ENCODE measurements around the gene OSMR. TPM values are rescaled to one million over a fixed set of nuclear protein-coding genes. Genes with fewer than 3 reads are reported as not detected.
A peak's percentile ranks its signal among the peaks of the same experiment; 100 is the strongest.

OSMR gene
- polyA plus RNA-seq (ENCODE audit: insufficient read length in 4 of 4): 10 to 100 TPM in 1 of 4 donors, 1 to 10 TPM in 3; 8.8 to 20.0 (median 9.6) TPM

DNA sequence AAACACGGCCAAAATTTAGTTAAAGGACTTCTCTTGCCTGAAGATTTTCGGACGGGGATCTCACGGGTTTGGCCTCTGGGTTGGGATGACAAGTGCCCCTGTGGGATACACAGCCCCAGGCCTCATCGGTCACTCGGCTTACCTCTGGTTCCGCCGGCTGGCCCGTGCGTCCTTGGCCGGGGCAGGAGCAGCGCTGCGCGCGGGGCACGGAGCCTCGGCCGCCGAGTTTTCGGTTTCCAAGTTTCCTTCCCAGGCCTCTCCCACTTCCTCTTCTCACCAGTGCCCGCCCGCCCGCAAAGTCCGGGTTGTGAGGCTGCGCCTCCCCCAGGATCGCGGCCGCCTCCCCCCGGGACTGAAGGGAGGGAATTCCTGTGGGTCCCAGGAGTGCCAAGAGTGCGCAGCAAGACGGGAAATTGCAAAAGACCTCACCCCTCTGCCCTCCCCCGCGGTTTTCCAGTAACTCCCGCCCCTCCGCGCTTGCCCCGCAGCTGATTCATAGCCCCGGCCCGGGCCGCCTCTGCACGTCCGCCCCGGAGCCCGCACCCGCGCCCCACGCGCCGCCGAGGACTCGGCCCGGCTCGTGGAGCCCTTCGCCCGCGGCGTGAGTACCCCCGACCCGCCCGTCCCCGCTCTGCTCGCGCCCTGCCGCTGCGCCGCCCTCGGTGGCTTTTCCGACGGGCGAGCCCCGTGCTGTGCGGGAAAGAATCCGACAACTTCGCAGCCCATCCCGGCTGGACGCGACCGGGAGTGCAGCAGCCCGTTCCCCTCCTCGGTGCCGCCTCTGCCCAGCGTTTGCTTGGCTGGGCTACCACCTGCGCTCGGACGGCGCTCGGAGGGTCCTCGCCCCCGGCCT is at the start of gene OSMR:
OSMR (plus strand) TSS at position 487 of the 853 bp plus-strand sequence. CDS start 23,033 bp downstream, outside the sequence.
- DNase-seq (ENCODE audit: low read depth in 4 of 4, low spot score in 3 of 4): peak in 3 of 4 donors; percentile 50 to 58 (median 57)

DNA sequence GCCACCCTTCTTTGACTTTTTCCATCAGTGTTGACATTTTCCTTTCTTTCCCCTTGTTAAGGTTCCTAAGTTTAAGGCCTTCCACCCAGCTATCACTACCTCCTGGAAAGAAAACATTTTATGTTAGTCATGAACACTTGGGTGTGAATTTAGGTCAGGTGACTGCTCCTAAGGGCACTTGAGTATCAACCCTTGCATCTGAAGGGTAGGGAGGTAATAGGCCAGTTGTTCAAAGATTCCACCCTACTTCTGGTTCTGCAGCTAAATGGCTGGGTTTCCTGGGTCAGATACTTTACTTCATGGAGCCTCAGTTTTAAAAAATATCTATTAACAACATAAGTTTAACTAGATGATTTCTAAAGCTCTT is 49.1 kb upstream of the OSMR start:
- no peak for DNase-seq (ENCODE audit: low read depth in 4 of 4, low spot score in 3 of 4)

DNA sequence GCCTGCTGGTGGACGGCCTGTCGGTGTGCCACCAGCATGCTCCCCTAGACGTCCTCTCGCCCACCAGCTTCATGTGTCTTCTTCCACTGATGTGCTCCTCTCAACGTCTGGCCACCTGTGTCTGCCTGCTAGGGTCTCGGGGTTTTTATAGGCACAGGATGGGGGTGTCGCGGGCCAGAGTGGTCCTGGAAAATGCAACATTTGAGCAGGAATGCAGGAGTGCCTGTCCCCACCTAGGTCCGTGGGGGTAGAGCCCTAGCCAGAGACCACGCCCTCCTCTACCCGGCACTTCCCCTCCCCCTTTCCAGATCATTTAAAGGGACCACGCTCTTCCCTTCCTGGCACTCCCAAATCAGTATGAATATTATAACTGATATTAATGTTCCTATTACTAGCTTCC is 48.0 kb upstream of the OSMR start:
- no peak for DNase-seq (ENCODE audit: low read depth in 4 of 4, low spot score in 3 of 4)

DNA sequence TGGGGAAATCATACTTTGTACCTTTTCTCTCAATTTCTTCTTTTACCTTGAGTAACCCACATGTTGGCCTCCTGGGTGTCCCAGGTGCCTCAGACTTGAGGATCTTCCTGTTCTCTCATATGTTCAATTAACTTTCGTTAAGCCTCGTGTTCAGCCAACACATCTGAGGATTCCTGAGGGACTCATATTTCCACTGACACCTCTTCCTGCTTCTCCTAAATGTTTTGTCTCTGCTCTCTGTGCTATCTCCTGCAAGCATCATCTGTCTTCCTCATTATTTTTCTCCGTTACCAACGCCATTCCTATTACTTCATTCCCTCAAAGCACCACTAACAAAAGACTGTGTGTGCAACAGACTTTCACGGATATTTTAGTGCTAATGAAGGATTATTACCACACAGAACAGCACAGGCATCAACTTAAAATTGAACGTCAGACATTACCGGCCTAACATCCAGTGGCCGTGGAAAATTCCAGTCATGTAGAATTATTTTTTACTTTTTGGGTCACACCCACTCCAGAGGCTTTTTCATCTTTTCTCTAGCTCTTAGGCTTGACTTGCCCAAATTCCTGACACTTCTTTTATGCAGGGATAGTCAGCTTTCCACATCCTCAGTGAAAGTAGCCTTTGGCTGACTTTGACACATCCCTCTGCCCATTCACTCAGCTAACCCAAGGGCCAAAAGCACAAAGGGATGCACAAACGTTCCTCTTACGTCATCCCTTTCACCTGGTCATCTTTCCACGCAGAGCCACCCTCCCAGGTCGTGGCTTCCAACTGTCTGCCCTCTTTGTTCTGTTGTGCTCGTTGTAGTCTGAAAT is 46.0 kb upstream of the OSMR start:
- no peak for DNase-seq (ENCODE audit: low read depth in 4 of 4, low spot score in 3 of 4)

DNA sequence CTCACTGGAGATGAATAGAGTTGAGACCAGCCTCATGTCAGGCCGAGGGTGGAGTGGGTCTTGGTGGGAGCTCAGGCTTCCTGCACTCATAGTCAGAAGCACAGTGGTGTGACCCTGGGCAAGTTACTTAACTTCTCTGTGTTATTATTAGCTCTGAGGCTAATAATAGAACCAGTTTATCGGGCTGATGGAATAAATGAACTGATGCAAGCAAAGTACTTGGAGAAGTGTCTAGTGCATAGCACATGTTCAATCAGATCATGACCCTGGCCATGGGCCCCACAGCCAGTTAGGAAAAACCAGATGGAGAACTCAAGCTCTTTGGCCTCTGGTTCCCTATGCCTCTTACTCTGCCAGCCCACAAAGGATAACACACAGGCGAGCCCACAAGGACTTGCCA is 45.3 kb upstream of the OSMR start:
- DNase-seq (ENCODE audit: low read depth in 4 of 4, low spot score in 3 of 4): no peak

DNA sequence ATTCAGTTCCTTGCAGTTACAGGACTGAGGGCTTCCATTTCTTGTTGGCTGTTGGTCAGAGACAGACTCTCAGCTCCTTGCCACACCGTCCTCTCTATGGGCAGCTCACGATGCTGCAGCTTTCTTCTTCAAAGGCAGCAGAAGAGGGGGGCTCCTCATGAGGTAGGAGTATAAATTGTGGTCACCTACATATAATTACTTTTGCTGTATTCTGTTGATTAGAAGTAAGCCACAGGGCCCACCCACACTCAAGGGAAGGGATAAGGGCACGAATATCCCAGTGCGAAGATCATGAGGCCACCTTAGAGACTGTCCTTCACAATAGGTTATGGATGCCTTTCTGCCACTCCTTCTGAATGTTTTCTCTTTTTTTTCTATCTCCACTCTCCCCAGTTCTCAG is 43.7 kb upstream of the OSMR start:
- no peak for DNase-seq (ENCODE audit: low read depth in 4 of 4, low spot score in 3 of 4)

DNA sequence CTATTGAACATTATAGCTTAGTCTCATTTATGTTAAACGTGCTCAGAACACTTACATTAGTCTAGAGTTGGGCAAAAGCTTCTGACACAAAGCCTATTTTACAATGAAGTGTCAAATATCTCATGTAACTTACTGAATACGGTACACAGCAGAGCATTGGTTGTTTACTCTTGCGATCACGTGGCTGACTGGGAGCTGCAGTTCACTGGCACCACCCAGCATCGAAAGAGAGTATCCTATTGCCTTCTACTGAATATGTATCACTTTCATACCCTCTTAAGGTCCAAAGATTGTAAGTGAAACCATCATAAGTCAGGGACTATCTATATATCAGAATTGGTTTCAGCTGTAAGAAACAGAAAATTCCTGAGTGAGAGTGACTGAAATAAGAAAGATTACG is 42.6 kb upstream of the OSMR start:
- DNase-seq (ENCODE audit: low read depth in 4 of 4, low spot score in 3 of 4): no peak

DNA sequence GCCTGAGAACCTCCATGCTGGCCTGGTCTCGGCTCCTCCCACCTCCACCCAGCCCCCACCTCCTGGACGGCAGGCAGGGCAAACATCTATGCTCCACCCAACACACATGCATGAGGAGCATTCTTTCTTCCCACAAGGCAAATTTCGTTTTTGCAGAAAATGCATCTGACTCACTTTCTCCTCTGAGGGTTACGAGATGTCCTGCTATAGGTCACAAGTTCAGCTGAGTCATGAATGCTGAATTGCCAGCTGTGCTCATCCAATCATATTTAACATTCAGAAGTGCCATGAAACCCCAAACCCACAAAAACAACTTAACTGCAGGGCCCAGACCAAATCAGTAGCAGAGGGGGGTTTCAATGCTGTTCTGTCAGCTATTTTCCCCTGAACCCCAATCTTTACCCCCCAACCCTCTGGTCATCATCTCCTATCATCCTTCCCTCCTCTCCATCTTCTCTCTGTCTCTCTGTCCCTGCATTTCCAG is 39.0 kb upstream of the OSMR start:
- DNase-seq (ENCODE audit: low read depth in 4 of 4, low spot score in 3 of 4): no peak

DNA sequence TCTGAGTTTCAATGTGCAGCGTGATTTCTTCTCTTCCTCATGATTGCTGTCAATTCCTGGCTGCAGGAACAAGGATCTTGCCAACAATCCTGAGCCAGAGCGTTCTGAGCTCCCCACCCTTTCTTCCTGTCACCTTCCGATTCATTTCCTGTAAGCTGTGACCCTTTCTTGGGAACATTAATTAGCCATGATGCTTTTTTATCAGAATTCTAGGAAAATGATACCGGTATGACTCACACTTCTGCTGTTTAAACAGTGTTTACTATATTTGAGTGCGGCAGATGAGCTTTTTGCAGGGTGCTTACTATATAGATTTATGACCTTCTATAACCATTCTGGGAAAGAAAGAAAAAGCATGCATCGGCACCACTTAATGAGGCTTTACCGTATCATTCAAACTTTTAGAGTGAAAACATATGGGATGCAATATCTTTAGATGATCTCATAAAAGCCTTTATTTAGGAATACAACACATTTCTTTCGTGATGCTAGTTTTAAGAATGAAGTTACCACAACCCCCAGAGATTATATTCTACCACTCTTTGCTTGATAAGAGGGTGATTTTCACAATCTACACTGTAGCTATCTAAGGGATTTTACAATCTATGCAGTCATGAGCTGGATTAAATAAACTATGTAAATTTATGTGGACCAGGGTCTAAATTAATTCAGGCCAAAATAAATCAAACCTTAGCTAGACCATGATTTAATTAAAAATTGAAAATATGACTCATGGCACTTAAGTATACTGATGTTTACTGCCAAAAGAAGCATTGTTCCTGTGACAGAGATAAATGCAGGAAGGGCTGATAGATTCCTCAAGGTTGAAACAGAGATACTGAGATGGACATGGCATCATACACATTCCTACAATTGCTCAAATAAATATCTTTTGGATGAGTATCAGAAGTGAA is 38.0 kb upstream of the OSMR start:
- no peak for DNase-seq (ENCODE audit: low read depth in 4 of 4, low spot score in 3 of 4)

DNA sequence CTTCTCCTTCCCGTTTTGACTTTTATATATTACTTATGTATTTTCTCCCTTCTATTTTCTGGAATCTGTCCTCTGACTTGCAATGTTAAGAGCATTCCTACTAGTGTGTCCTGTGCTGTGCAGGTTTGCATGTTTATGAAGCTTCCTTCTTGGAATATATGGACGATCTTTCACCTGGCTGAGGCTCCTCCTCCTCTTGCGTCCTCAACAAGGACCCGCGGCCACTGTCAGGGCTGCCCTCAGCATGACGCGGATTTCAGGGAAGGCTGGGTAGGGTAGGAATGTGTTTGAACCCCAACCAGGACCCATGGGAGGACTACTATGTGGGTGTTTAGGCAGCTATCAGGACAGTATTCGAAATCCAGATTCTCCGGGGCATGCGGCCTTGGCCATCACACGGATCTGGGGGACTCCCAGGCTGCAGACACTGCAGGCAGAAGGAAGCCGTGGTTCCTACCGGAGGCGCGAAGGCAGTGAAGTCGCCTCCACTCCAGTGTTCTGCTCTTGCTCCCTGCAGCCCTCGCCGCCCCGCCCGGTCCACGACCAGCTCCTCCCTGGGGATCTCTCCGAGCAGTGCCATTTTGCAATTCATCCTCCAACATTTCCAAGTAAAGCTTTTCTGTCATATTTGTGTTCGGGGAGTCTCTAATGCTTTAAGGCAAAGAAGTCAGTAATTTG is 37.0 kb upstream of the OSMR start:
- DNase-seq (ENCODE audit: low read depth in 4 of 4, low spot score in 3 of 4): no peak

DNA sequence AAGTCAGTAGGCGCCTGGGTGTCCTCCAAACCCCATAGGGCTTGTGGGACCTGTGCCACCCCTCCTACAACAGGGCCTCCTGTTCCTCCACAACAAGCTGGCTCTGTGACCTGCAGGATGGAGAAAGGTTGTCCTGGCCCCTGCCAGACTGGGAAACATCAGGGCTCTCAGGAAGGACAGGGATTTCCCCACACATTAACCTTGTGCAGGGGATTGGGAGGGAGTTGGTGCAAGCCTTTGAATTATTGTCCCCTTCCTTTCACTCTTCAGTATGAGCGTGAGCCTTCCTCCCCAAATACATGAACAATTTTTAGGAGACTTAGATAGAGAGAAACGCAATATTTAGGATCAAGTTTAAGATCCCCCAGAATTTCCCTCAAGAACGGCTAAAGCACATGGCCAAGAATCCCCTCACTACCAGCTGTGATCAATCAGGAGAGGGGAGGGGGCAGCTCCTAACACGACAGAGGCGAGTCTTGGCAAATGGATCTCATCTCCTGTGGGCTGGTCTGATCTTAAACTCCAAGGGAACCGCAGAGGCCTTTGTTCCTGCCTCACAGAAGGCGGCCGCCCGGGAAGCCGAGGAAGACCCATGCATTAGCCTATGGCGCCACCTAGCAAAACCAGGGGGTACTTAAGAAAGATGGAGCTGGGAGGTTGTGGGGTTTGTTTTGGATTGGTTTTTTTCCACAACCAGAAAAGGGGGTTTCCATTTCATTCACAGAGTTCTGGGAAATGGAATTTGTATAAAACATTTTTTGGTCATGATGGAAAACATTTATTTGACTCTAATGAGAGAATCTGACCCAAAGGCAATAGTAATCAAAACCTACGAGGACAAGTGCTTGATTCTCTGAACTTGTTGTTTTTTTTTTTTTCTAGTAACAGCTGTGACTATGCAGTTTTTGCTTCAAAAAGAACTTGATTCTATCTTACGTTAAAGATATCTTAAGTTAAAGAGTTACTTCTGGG is 36.1 kb upstream of the OSMR start:
- DNase-seq (ENCODE audit: low read depth in 4 of 4, low spot score in 3 of 4): peak; percentile 84 to 89 (median 88)

DNA sequence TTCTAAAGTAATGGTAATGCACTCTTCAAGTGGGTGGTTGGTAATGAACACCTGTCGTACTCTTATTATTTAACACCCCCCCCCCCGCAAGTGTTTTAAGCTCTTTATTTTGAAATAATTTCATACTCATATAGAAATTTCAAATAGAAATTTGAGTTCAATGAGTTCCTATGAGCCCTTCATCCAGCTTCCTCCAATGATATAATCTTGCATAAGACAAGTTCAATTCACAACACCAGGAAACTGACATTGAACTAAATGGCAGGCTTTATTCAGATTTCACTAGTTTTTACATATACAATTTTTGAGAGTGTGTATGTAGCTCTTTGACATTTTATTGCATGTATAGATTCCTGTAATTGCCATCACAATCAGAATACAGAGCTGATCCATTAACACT is 30.9 kb upstream of the OSMR start:
- DNase-seq (ENCODE audit: low read depth in 4 of 4, low spot score in 3 of 4): no peak

DNA sequence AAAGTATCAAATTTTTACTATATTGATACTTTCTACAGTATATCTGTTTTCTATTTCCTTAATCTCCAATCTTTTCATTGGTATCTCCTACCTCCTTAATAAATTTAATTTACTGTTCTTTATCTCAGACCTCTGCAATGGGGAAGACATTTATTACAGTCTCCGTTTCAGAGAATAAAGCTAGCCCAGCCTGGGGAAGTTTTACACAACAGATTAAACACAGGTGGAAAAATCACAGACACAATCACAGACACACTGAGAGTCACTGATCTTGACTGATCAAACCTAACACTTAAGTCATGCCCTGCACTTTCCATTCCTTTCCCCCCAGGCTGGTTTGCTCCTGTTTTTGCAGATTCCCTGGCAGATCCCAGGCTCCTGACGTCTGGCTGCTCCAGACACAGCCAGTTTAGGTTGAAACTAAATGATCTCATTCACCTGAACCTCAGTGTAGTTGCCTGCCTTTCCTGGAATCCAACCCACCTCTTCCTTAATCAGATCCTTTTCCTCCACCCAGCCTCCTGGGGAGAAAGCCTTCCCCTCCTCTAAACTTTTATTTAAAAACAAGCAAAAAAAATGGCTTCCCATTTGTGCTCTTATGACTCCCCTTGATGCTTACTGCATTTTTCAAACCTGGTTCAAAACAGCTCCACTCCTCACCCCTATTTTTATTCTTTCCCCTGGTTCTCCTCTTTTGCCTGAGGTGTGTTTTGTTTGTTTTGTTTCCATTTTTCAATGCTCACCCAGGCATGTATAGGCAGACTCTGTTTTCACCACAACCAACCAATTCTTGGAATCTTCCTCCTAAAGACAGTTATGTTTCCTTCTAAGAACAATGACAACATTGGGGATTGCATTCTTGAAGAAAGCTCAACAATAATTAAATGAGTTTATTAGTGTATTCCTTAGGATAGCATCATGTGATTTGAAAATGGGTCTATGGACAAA is 29.5 kb upstream of the OSMR start:
- no peak for DNase-seq (ENCODE audit: low read depth in 4 of 4, low spot score in 3 of 4)

DNA sequence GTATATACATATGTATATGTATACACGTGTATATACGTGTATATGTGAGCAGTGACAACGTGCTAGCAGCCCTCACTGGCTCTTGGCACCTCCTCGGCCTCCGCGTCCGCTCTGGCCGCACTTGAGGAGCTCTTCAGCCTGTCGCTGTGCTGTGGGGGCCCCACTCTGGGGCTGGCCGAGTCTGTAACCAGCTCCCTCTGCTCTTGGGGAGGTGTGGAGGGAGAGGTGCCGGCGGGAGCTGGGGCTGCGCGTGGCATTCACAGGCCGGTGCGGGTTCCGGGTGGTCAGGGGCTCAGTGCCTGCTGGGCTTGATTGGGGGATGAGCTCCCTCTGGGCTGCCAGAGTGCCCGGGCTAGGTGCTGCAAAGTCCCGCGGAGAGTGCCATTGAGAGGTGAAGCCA is 24.1 kb upstream of the OSMR start:
- no peak for DNase-seq (ENCODE audit: low read depth in 4 of 4, low spot score in 3 of 4)

DNA sequence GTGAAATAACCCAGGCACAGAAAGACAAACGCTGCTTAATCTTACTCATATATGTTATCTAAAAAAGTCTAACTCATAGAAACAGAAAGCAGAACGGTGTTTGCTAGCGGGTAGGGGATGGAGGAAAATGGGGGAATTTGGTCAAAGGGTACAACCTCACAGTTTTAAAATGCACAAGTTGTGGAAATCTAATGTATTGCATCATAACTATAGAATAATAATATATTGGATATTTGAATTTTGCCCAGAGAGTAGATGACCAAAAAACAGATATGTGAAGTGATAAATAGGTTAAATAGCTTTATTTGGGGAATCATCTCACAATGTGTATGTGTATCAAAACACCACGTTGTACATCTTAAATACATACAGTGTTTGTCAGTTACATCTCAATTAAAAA is 22.3 kb upstream of the OSMR start:
- DNase-seq (ENCODE audit: low read depth in 4 of 4, low spot score in 3 of 4): no peak

DNA sequence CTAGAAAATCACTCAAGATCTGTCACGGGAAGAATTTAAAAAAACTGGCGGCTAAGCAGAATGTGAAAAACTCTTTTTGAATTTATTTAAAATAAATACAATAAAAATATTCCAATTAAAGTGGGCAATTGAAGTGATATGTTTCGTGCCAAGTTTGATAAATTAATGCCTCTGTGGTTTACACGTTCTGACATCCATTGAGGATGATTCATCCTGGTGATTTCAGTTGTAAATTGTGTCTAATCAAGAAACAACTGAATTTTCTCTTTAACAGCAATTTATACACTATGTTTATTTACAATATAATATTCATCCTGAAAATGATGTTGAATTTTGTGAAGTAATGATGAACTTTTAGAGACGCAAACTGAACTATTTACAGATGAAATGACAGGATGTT is 21.0 kb upstream of the OSMR start:
- DNase-seq (ENCODE audit: low read depth in 4 of 4, low spot score in 3 of 4): no peak

DNA sequence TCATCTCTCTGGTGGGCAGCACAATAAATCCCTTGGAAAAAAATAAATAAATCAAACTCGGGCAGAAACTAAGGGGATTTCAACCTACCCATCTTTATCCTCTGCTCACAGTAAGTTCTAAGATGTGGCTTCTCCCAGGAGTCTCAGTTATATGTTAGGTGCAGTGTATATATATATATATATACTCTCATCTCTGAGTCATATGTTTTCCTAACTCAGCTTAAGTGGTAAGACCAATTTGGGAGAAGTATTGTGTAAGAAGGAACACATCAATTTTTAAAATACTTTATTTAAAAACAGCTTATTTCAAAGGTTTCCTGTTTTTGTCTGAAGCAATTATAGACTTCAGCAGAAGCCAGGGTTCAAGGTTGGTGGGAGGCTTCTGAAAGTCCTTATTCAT is 20.3 kb upstream of the OSMR start:
- no peak for DNase-seq (ENCODE audit: low read depth in 4 of 4, low spot score in 3 of 4)

DNA sequence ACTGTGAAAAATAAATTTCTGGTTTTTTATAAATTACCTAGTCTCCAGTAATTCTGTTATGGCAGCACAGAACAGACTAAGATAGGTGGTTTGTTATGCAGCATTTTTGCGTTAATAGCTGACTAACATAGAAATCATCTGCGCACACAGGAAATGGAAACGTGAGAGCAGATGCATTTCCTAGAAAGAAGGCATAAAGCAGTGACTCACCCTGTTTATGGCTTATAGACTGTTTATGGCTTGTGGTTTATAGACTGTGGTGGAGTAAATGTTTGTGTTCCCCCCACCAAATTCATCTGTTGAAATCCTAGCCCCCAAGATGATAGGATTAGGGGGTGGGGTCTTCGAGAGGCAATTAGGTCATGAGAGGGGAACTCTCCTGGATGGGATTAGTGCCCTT is 18.3 kb upstream of the OSMR start:
- DNase-seq (ENCODE audit: low read depth in 4 of 4, low spot score in 3 of 4): no peak
